ENCODE measurements around the gene LONP1. TPM values are rescaled to one million over a fixed set of nuclear protein-coding genes. Genes with fewer than 3 reads are reported as not detected.

LONP1 gene
- total RNA-seq, 1 donor from 2014 or later: 64.4 TPM

DNA sequence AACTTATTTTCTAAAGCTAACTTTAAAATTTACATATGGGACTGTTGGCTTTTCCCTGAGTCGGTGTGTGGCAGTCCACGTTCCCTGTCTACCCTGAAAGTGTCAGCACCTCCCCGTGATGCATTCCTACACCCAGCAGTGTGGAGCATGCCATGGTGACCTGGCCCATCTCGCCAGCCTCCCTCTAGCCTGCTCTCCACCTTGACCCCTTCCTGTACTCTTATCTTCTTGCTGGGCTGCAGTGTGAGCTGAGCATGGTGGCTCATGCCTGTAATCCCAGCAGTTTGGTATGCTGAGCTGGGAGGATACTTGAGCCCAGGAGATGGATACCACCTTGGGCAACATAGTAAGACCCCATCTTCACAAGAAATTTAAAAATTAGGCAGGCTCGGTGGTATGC is 65.0 kb downstream of the LONP1 start:
- H3K4me3 Mint-ChIP-seq (ENCODE audit: unreplicated experiment): no peak overlapping the region
- TF ChIP-seq CTCF (IDR thresholded peaks at IDR 0.05; ENCODE audit: unreplicated experiment): no peak
- no peak for DNase-seq (ENCODE audit: low spot score)
- peak overlapping the region; percentile 5 for H3K27ac Mint-ChIP-seq (ENCODE audit: unreplicated experiment)
- no peaks in the 10 kb centered on the region for H3K4me1 Mint-ChIP-seq (ENCODE audit: unreplicated experiment)
- H3K9me3 Mint-ChIP-seq (ENCODE audit: unreplicated experiment): no peaks in the 10 kb centered on the region
- H3K27me3 Mint-ChIP-seq (ENCODE audit: unreplicated experiment): peaks cover 4% of the 10 kb centered on the region
- H3K36me3 Mint-ChIP-seq (ENCODE audit: low read depth, unreplicated experiment): peaks cover 46% of the 10 kb centered on the region

DNA sequence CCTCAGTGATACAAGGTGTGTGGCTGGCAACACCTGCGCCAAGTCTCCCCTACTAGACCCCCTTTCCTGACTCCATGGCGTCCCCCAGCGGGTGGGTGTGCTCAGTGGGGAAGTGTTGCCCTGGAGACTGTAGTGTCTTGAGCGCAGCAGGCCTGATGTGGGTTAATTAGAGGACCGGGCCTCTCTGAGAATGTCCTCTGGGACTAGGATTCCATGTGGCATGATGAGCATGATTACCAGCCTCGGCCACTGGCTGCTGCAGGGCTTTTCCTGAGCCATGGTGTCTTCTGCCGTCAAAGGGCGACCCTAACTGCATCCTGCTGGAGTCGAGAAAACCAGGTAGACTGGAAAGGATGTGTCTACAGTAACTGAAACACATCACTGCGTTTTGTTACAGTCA is 67.7 kb downstream of the LONP1 start:
- no peak for TF ChIP-seq CTCF (IDR thresholded peaks at IDR 0.05; ENCODE audit: unreplicated experiment)

GRCh38 chr19:5651361-5651760 is 68.6 kb downstream of the LONP1 start:
- no peaks in the 10 kb centered on the region for H3K9me3 Mint-ChIP-seq (ENCODE audit: unreplicated experiment)
- H3K36me3 Mint-ChIP-seq (ENCODE audit: low read depth, unreplicated experiment): peaks cover 62% of the 10 kb centered on the region
- no peaks in the 10 kb centered on the region for H3K4me1 Mint-ChIP-seq (ENCODE audit: unreplicated experiment)
- no peak overlapping the region for H3K27ac Mint-ChIP-seq (ENCODE audit: unreplicated experiment)
- no peak overlapping the region for H3K4me3 Mint-ChIP-seq (ENCODE audit: unreplicated experiment)
- DNase-seq (ENCODE audit: low spot score): no peak
- TF ChIP-seq CTCF (IDR thresholded peaks at IDR 0.05; ENCODE audit: unreplicated experiment): no peak
- H3K27me3 Mint-ChIP-seq (ENCODE audit: unreplicated experiment): peaks cover 5% of the 10 kb centered on the region

More for the DNA sequence above, 67.7 kb downstream of the LONP1 start:
- H3K4me3 Mint-ChIP-seq (ENCODE audit: unreplicated experiment): peak overlapping the region; percentile 76
- peak overlapping the region; percentile 18 for H3K27ac Mint-ChIP-seq (ENCODE audit: unreplicated experiment)
- H3K9me3 Mint-ChIP-seq (ENCODE audit: unreplicated experiment): no peaks in the 10 kb centered on the region
- H3K4me1 Mint-ChIP-seq (ENCODE audit: unreplicated experiment): no peaks in the 10 kb centered on the region
- peaks cover 58% of the 10 kb centered on the region for H3K36me3 Mint-ChIP-seq (ENCODE audit: low read depth, unreplicated experiment)
- peaks cover 3% of the 10 kb centered on the region for H3K27me3 Mint-ChIP-seq (ENCODE audit: unreplicated experiment)
- no peak for DNase-seq (ENCODE audit: low spot score)

DNA sequence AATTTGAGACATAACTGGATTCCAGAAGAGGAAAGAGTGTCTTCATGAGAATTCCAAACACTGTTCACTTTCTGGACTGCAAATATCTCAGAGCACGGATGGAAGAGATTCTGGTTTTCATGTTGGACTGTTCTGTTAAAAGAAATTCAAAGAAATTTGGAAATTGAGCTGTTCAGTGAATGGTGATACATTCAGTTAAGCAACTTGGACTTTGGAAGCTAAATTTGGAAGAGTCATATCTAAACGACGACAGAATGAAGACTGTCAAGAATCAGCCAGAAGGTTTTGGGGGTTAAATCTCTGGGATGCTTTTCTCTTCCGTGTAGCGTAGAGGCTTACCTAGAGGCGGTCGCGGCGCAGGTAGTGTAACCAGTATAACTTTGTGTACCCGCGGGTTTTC is 71.5 kb downstream of the LONP1 start:
- no peaks in the 10 kb centered on the region for H3K4me1 Mint-ChIP-seq (ENCODE audit: unreplicated experiment)
- H3K9me3 Mint-ChIP-seq (ENCODE audit: unreplicated experiment): no peaks in the 10 kb centered on the region
- TF ChIP-seq CTCF (IDR thresholded peaks at IDR 0.05; ENCODE audit: unreplicated experiment): no peak
- H3K4me3 Mint-ChIP-seq (ENCODE audit: unreplicated experiment): no peak overlapping the region
- H3K27ac Mint-ChIP-seq (ENCODE audit: unreplicated experiment): no peak overlapping the region
- no peak for DNase-seq (ENCODE audit: low spot score)
- H3K27me3 Mint-ChIP-seq (ENCODE audit: unreplicated experiment): peaks cover 2% of the 10 kb centered on the region
- peaks cover 73% of the 10 kb centered on the region for H3K36me3 Mint-ChIP-seq (ENCODE audit: low read depth, unreplicated experiment)

GRCh38 chr19:5646703-5647102 is 73.2 kb downstream of the LONP1 start:
- peaks cover 66% of the 10 kb centered on the region for H3K36me3 Mint-ChIP-seq (ENCODE audit: low read depth, unreplicated experiment)
- DNase-seq (ENCODE audit: low spot score): no peak
- H3K4me1 Mint-ChIP-seq (ENCODE audit: unreplicated experiment): no peaks in the 10 kb centered on the region
- no peak for TF ChIP-seq CTCF (IDR thresholded peaks at IDR 0.05; ENCODE audit: unreplicated experiment)
- H3K9me3 Mint-ChIP-seq (ENCODE audit: unreplicated experiment): no peaks in the 10 kb centered on the region
- H3K27me3 Mint-ChIP-seq (ENCODE audit: unreplicated experiment): peaks cover 2% of the 10 kb centered on the region
- no peak overlapping the region for H3K27ac Mint-ChIP-seq (ENCODE audit: unreplicated experiment)
- H3K4me3 Mint-ChIP-seq (ENCODE audit: unreplicated experiment): peak overlapping the region; percentile 74
